KMS-11 (cell line): ENCODE results near the gene SLCO1C1.

ENCODE experiments used
- H2AFZ ChIP-seq: fragments of 200-600 bp; sonication (generic); 2 replicates; pipeline ENCODE4 v1.6.1; 2016; ENCODE audit warnings: antibody characterized with exemption, mixed run types, low read depth
- H3K27ac ChIP-seq: fragments of 200-600 bp; sonication (generic); 2 replicates; pipeline ENCODE4 v1.6.1; 2016; ENCODE audit warnings: mild to moderate bottlenecking, mixed run types
- H3K27me3 ChIP-seq: fragments of 200-600 bp; sonication (generic); 2 replicates; pipeline ENCODE4 v1.6.1; 2017; ENCODE audit warnings: mild to moderate bottlenecking, low read depth, mixed run types, moderate library complexity; ENCODE audit not compliant: insufficient read depth
- H3K36me3 ChIP-seq: fragments of 200-600 bp; sonication (generic); 2 replicates; pipeline ENCODE4 v1.6.1; 2017; ENCODE audit warnings: mild to moderate bottlenecking, mixed run types; ENCODE audit not compliant: insufficient read depth
- H3K4me1 ChIP-seq: fragments of 200-600 bp; sonication (generic); 2 replicates; pipeline ENCODE4 v1.6.1; 2016; ENCODE audit warnings: mild to moderate bottlenecking, low read depth, mixed run types; ENCODE audit not compliant: poor library complexity, severe bottlenecking
- H3K4me2 ChIP-seq: fragments of 200-600 bp; sonication (generic); 2 replicates; pipeline ENCODE4 v1.7.0; 2016; ENCODE audit warnings: mild to moderate bottlenecking, mixed run types
- H3K4me3 ChIP-seq: fragments of 200-600 bp; sonication (generic); IDR thresholded peaks from 2 replicates; pipeline ENCODE4 v1.6.1; 2017; ENCODE audit warnings: low read depth, low read length, mixed read lengths; ENCODE audit not compliant: insufficient read depth
- H3K79me2 ChIP-seq: fragments of 200-600 bp; sonication (generic); 2 replicates; pipeline ENCODE4 v1.6.1; 2016; ENCODE audit warnings: low read depth, mixed run types; ENCODE audit not compliant: insufficient read depth
- H3K9ac ChIP-seq: fragments of 200-600 bp; sonication (generic); 2 replicates; pipeline ENCODE4 v1.6.1; 2016; ENCODE audit warnings: mild to moderate bottlenecking, mixed run types
- H4K20me1 ChIP-seq: fragments of 200-600 bp; sonication (generic); 2 replicates; pipeline ENCODE4 v1.6.1; 2016; ENCODE audit warnings: mild to moderate bottlenecking, mixed run types; ENCODE audit not compliant: insufficient read depth
- CTCF ChIP-seq: fragments of 200-600 bp; sonication (generic); conservative IDR thresholded peaks from 2 replicates; pipeline ENCODE4 v1.6.1; 2017; ENCODE audit warnings: low read depth, mild to moderate bottlenecking, antibody characterized with exemption, low read length, moderate library complexity, mixed read lengths

SLCO1C1 gene

GRCh38 chr12:20704860-20705259, 9.7 kb downstream of the SLCO1C1 start:
- no peak overlapping the region for H2AFZ ChIP-seq
- no peak for TF ChIP-seq CTCF
- no peaks in the 10 kb centered on the region for H4K20me1 ChIP-seq
- no peaks in the 10 kb centered on the region for H3K4me1 ChIP-seq
- H3K4me2 ChIP-seq, result no peak overlapping the region
- no peaks in the 10 kb centered on the region for H3K27me3 ChIP-seq
- no peak overlapping the region for H3K27ac ChIP-seq
- no peaks in the 10 kb centered on the region for H3K79me2 ChIP-seq
- no peak overlapping the region for H3K9ac ChIP-seq
- no peak overlapping the region for H3K4me3 ChIP-seq
- no peaks in the 10 kb centered on the region for H3K36me3 ChIP-seq

GRCh38 chr12:20711846-20712245, 16.7 kb downstream of the SLCO1C1 start:
- H3K4me3 ChIP-seq, result no peak overlapping the region
- H3K9ac ChIP-seq, result no peak overlapping the region
- H3K79me2 ChIP-seq, result no peaks in the 10 kb centered on the region
- no peaks in the 10 kb centered on the region for H3K27me3 ChIP-seq
- no peak overlapping the region for H3K27ac ChIP-seq
- no peaks in the 10 kb centered on the region for H3K36me3 ChIP-seq
- no peak overlapping the region for H3K4me2 ChIP-seq
- no peak for TF ChIP-seq CTCF
- H4K20me1 ChIP-seq, result no peaks in the 10 kb centered on the region
- no peaks in the 10 kb centered on the region for H3K4me1 ChIP-seq
- no peak overlapping the region for H2AFZ ChIP-seq

- no peak overlapping the region for H3K4me3 ChIP-seq
- no peaks in the 10 kb centered on the region for H3K4me1 ChIP-seq
- TF ChIP-seq CTCF, result no peak
- no peaks in the 10 kb centered on the region for H3K79me2 ChIP-seq
- H3K27me3 ChIP-seq, result no peaks in the 10 kb centered on the region
- no peak overlapping the region for H3K9ac ChIP-seq
- H3K27ac ChIP-seq, result no peak overlapping the region
- H4K20me1 ChIP-seq, result no peaks in the 10 kb centered on the region
- H3K36me3 ChIP-seq, result no peaks in the 10 kb centered on the region
- H2AFZ ChIP-seq, result no peak overlapping the region
- H3K4me2 ChIP-seq, result no peak overlapping the region
Measured at GRCh38 chr12:20716037-20716436, 20.9 kb downstream of the SLCO1C1 start.

GRCh38 chr12:20716985-20717384, 21.9 kb downstream of the SLCO1C1 start:
- Histone ChIP-seq H3K9ac (no peak overlapping the region), H3K27me3 (no peaks in the 10 kb centered on the region), H3K79me2 (no peaks in the 10 kb centered on the region), H3K36me3 (no peaks in the 10 kb centered on the region), H3K4me2 (no peak overlapping the region), H3K4me1 (no peaks in the 10 kb centered on the region), H3K27ac (no peak overlapping the region), H2AFZ (no peak overlapping the region), H4K20me1 (no peaks in the 10 kb centered on the region), H3K4me3 (no peak overlapping the region)
- no peak for TF ChIP-seq CTCF

GRCh38 chr12:20718294-20718693, 23.2 kb downstream of the SLCO1C1 start:
- TF ChIP-seq CTCF, result no peak
- Histone ChIP-seq H3K36me3 (no peaks in the 10 kb centered on the region), H3K79me2 (no peaks in the 10 kb centered on the region), H3K4me2 (no peak overlapping the region), H3K4me1 (no peaks in the 10 kb centered on the region), H2AFZ (no peak overlapping the region), H3K27ac (no peak overlapping the region), H4K20me1 (no peaks in the 10 kb centered on the region), H3K4me3 (no peak overlapping the region), H3K27me3 (no peaks in the 10 kb centered on the region), H3K9ac (no peak overlapping the region)
